Neuronal stem cell (in vitro differentiated cells): ENCODE data around the gene CAPS.

ENCODE experiments used
- DNase-seq: peaks from one replicate; pipeline ENCODE4 v3.0.0-alpha.2; 2013; ENCODE audit warnings: low spot score
- H2AFZ ChIP-seq: one replicate; pipeline ENCODE4 v1.6.1; 2013; ENCODE audit warnings: mild to moderate bottlenecking, low read length, inconsistent platforms
- H2AK5ac ChIP-seq: 2 replicates; pipeline ENCODE4 v1.6.1; 2013; ENCODE audit warnings: low read depth, mild to moderate bottlenecking, inconsistent platforms, low read length, moderate library complexity, mixed read lengths
- H2BK120ac ChIP-seq: 2 replicates; pipeline ENCODE4 v1.6.1; 2013; ENCODE audit warnings: low read depth, mild to moderate bottlenecking, inconsistent platforms, low read length, moderate library complexity, mixed read lengths
- H2BK12ac ChIP-seq: one replicate; pipeline ENCODE4 v1.6.1; 2013; ENCODE audit warnings: low read length, inconsistent platforms
- H2BK15ac ChIP-seq: 2 replicates; pipeline ENCODE4 v1.6.1; 2013; ENCODE audit warnings: mild to moderate bottlenecking, low read length, inconsistent platforms, mixed read lengths
- H2BK5ac ChIP-seq: one replicate; pipeline ENCODE4 v1.6.1; 2013; ENCODE audit warnings: inconsistent platforms, mild to moderate bottlenecking, low read length, moderate library complexity
- H3K14ac ChIP-seq: one replicate; pipeline ENCODE4 v1.6.1; 2013; ENCODE audit warnings: low read length, inconsistent platforms
- H3K18ac ChIP-seq: 2 replicates; pipeline ENCODE4 v1.6.1; 2013; ENCODE audit warnings: low read length, inconsistent platforms
- H3K23ac ChIP-seq: 2 replicates; pipeline ENCODE4 v1.6.1; 2013; ENCODE audit warnings: low read depth, mild to moderate bottlenecking, mixed read lengths, low read length, inconsistent platforms; ENCODE audit not compliant: poor library complexity
- H3K27ac ChIP-seq: replicated peaks from 3 replicates; pipeline ENCODE4 v1.5.1; 2013; ENCODE audit warnings: low read length, inconsistent platforms
- H3K27me3 ChIP-seq, 3 experiments: 2 replicates each; pipeline ENCODE4 v1.6.1; 2013; ENCODE audit warnings: low read length in 3 of 3, mild to moderate bottlenecking in 2 of 3, inconsistent platforms in 1 of 3, low read depth in 1 of 3, mixed read lengths in 1 of 3, moderate library complexity in 1 of 3; ENCODE audit not compliant: control insufficient read depth in 3 of 3, insufficient read depth in 3 of 3
- H3K36me3 ChIP-seq, 2 donors: replicated peaks in 1 of 2; 2 replicates each; pipeline ENCODE4 v1.6.1; 2013; ENCODE audit warnings: low read length in 2 of 2; ENCODE audit not compliant: control insufficient read depth in 2 of 2, insufficient read depth in 2 of 2
- H3K4ac ChIP-seq: 2 replicates; pipeline ENCODE4 v1.6.1; 2013; ENCODE audit warnings: inconsistent platforms, mild to moderate bottlenecking, low read length, moderate library complexity
- H3K4me1 ChIP-seq, 2 donors: 1 replicate in 1 of 2; 2 replicates in 1 of 2; pipeline ENCODE4 v1.6.1; 2013; ENCODE audit warnings: low read length in 2 of 2, low read depth in 1 of 2; ENCODE audit not compliant: control insufficient read depth in 2 of 2, insufficient read depth in 1 of 2
- H3K4me2 ChIP-seq: one replicate; pipeline ENCODE4 v1.6.1; 2013; ENCODE audit warnings: mild to moderate bottlenecking, low read length, inconsistent platforms; ENCODE audit not compliant: insufficient read depth, poor library complexity, severe bottlenecking
- H3K4me3 ChIP-seq, 2 donors: 2 replicates each; pipeline ENCODE4 v1.5.1; 2013; ENCODE audit warnings: low read length in 2 of 2, mild to moderate bottlenecking in 2 of 2, inconsistent platforms in 1 of 2, moderate library complexity in 1 of 2
- H3K79me1 ChIP-seq: one replicate; pipeline ENCODE4 v1.6.1; 2013; ENCODE audit warnings: low read depth, mild to moderate bottlenecking, inconsistent platforms, low read length, moderate library complexity
- H3K9ac ChIP-seq: one replicate; pipeline ENCODE4 v1.6.1; 2013; ENCODE audit warnings: mild to moderate bottlenecking, low read depth, low read length, inconsistent platforms; ENCODE audit not compliant: poor library complexity
- H3K9me3 ChIP-seq, 2 donors: replicated peaks in 1 of 2; 2 replicates each; pipeline versions ENCODE3 to v1.6.1; 2013; ENCODE audit warnings: low read length in 2 of 2, mild to moderate bottlenecking in 2 of 2, inconsistent platforms in 1 of 2, low read depth in 1 of 2, mixed read lengths in 1 of 2, moderate library complexity in 1 of 2; ENCODE audit not compliant: control insufficient read depth in 2 of 2, insufficient read depth in 1 of 2
- H4K8ac ChIP-seq: one replicate; pipeline ENCODE4 v1.6.1; 2013; ENCODE audit warnings: low read depth, mild to moderate bottlenecking, inconsistent platforms, low read length, moderate library complexity
- H4K91ac ChIP-seq: one replicate; pipeline ENCODE4 v1.6.1; 2013; ENCODE audit warnings: low read length, low read depth, mild to moderate bottlenecking, inconsistent platforms; ENCODE audit not compliant: poor library complexity
- WGBS, 2 donors: extraction: QIAGEN DNeasy Blood & Tissue Kit; methylation state at CpG; one replicate each; pipeline ENCODE4 v1.1.7; 2013; ENCODE audit warnings: missing lambda C conversion rate in 2 of 2, mixed read lengths in 1 of 2; ENCODE audit not compliant: insufficient read length in 2 of 2, insufficient replicate concordance in 1 of 2; ENCODE audit errors: extremely low coverage in 2 of 2; 5-methylcytosine and 5-hydroxymethylcytosine counted together

The CAPS gene

GRCh38 chr19:5896365-5897076, 17.5 kb upstream of the CAPS start:
- H3K9ac ChIP-seq: no peak overlapping the region
- no CpG with 5 or more reads among the region's 29 CpGs for whole genome bisulfite sequencing, 2 donors

GRCh38 chr19:5897189-5897969, 16.7 kb upstream of the CAPS start:
- H2AFZ ChIP-seq: no peak overlapping the region
- no peak for DNase-seq
- H2BK15ac ChIP-seq: no peak overlapping the region
- H3K18ac ChIP-seq: no peak overlapping the region
- H3K79me1 ChIP-seq: peaks cover 8% of the 10 kb centered on the region
- no peak overlapping the region for H3K4ac ChIP-seq
- peaks cover 19 to 33% of the 10 kb centered on the region in 2 donors for H3K36me3 ChIP-seq
- peak overlapping the region; percentile 24 for H2BK120ac ChIP-seq
- H4K8ac ChIP-seq: no peak overlapping the region
- H3K23ac ChIP-seq: no peak overlapping the region
- no peak overlapping the region for H3K4me3 ChIP-seq
- H3K14ac ChIP-seq: no peak overlapping the region
- no peaks in the 10 kb centered on the region for H3K9me3 ChIP-seq
- no peak overlapping the region for H2BK12ac ChIP-seq
- peaks cover under 1 to 1% of the 10 kb centered on the region in 2 donors for H3K4me1 ChIP-seq
- peak overlapping the region; percentile 82 for H2BK5ac ChIP-seq
- no peak overlapping the region for H4K91ac ChIP-seq
- no CpG with 5 or more reads among the region's 30 CpGs for WGBS, 2 donors
- no peaks in the 10 kb centered on the region for H3K27me3 ChIP-seq
- H3K27ac ChIP-seq: no peak overlapping the region
- peak overlapping the region; percentile 44 for H3K9ac ChIP-seq
- no peak overlapping the region for H3K4me2 ChIP-seq
- peak overlapping the region; percentile 56 for H2AK5ac ChIP-seq

More at GRCh38 chr19:5896365-5897076, 17.5 kb upstream of the CAPS start:
- Histone ChIP-seq H3K9me3 (no peaks in the 10 kb centered on the region), H3K36me3 (peaks cover 19 to 33% of the 10 kb centered on the region in 2 donors), H3K23ac (no peak overlapping the region), H2BK120ac (no peak overlapping the region), H2AK5ac (no peak overlapping the region), H3K4me1 (peaks cover 3 to 5% of the 10 kb centered on the region in 2 donors), H3K4ac (no peak overlapping the region), H3K14ac (no peak overlapping the region), H3K18ac (no peak overlapping the region), H3K4me2 (no peak overlapping the region), H2BK12ac (no peak overlapping the region), H3K27me3 (no peaks in the 10 kb centered on the region), H3K4me3 (no peak overlapping the region), H3K27ac (no peak overlapping the region), H4K91ac (no peak overlapping the region), H2AFZ (no peak overlapping the region), H2BK15ac (no peak overlapping the region), H2BK5ac (no peak overlapping the region), H4K8ac (no peak overlapping the region), H3K79me1 (peaks cover 8% of the 10 kb centered on the region)
- DNase-seq: no peak

GRCh38 chr19:5899728-5900526, 14.1 kb upstream of the CAPS start:
- no peak overlapping the region for H2AK5ac ChIP-seq
- peaks cover 19 to 33% of the 10 kb centered on the region in 2 donors for H3K36me3 ChIP-seq
- no peak overlapping the region for H2BK5ac ChIP-seq
- no peak overlapping the region for H3K4ac ChIP-seq
- no peak overlapping the region for H2BK120ac ChIP-seq
- peaks cover 16% of the 10 kb centered on the region for H3K79me1 ChIP-seq
- no peak overlapping the region for H4K8ac ChIP-seq
- H2AFZ ChIP-seq: no peak overlapping the region
- H3K4me3 ChIP-seq: no peak overlapping the region
- no peak overlapping the region for H2BK15ac ChIP-seq
- H3K18ac ChIP-seq: no peak overlapping the region
- H4K91ac ChIP-seq: no peak overlapping the region
- H3K4me1 ChIP-seq: peaks cover 2 to 4% of the 10 kb centered on the region in 2 donors
- no peaks in the 10 kb centered on the region for H3K27me3 ChIP-seq
- no peak for DNase-seq
- H2BK12ac ChIP-seq: no peak overlapping the region
- WGBS, 2 donors: no CpG with 5 or more reads among the region's 13 CpGs
- no peak overlapping the region for H3K14ac ChIP-seq
- H3K9ac ChIP-seq: no peak overlapping the region
- no peak overlapping the region for H3K4me2 ChIP-seq
- no peaks in the 10 kb centered on the region for H3K9me3 ChIP-seq
- no peak overlapping the region for H3K23ac ChIP-seq
- no peak overlapping the region for H3K27ac ChIP-seq
